Subcutaneous adipose tissue (tissue), 4 donors: Measurements from ENCODE around the gene ZFYVE9. TPM values are rescaled to one million over a fixed set of nuclear protein-coding genes. Genes with fewer than 3 reads are reported as not detected.

ENCODE experiments used
- total RNA-seq, 4 donors: library from RNA; depleted of rRNA; stranded (reverse); fragments of >200 nt; gene quantifications; one replicate each; pipeline ENCODE4 v1.1.0, GENCODE V29; 2016
- TF ChIP-seq, protein P1 (sequence below): fragments of 450-650 bp; IDR thresholded peaks from one replicate; pipeline ENCODE4 v1.5.1; 2016; ENCODE audit warnings: low read depth, mild to moderate bottlenecking, control low read depth, antibody characterized with exemption, moderate library complexity

The ZFYVE9 gene
- total RNA-seq, 4 donors from 2014 or later: 20.2 to 41.9 (median 31.5) TPM

DNA sequence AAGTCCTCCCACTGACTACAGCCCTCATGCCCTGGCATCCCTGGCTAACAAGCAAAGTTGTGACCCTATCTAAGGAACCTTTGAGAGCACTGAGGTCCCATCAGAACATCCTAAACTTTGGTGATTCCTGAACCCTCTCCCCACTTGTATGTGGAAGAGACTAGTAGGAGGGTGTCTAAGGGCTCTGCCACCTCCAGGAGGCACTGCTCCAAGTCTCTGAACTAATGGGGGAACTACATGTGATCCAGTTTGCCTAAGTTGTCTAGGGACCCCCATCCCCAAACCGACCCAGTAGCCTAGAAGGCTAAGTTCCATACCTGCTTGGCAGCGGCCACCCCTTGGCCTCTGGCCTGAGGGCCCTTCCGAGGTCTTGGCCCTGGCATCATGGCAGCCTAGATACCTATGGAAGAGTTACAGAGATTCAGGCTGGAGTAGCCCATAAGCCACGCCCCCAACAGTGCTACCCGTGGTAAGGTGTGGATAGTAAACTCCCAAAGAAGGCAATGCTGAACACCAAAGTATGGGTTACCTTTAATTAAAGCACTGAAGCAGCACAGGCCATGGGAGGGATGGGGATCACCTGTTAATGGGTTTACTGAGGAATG lies 222.4 kb downstream of the ZFYVE9 start:
- TF ChIP-seq, protein P1, sequence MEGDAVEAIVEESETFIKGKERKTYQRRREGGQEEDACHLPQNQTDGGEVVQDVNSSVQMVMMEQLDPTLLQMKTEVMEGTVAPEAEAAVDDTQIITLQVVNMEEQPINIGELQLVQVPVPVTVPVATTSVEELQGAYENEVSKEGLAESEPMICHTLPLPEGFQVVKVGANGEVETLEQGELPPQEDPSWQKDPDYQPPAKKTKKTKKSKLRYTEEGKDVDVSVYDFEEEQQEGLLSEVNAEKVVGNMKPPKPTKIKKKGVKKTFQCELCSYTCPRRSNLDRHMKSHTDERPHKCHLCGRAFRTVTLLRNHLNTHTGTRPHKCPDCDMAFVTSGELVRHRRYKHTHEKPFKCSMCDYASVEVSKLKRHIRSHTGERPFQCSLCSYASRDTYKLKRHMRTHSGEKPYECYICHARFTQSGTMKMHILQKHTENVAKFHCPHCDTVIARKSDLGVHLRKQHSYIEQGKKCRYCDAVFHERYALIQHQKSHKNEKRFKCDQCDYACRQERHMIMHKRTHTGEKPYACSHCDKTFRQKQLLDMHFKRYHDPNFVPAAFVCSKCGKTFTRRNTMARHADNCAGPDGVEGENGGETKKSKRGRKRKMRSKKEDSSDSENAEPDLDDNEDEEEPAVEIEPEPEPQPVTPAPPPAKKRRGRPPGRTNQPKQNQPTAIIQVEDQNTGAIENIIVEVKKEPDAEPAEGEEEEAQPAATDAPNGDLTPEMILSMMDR: no peak

DNA sequence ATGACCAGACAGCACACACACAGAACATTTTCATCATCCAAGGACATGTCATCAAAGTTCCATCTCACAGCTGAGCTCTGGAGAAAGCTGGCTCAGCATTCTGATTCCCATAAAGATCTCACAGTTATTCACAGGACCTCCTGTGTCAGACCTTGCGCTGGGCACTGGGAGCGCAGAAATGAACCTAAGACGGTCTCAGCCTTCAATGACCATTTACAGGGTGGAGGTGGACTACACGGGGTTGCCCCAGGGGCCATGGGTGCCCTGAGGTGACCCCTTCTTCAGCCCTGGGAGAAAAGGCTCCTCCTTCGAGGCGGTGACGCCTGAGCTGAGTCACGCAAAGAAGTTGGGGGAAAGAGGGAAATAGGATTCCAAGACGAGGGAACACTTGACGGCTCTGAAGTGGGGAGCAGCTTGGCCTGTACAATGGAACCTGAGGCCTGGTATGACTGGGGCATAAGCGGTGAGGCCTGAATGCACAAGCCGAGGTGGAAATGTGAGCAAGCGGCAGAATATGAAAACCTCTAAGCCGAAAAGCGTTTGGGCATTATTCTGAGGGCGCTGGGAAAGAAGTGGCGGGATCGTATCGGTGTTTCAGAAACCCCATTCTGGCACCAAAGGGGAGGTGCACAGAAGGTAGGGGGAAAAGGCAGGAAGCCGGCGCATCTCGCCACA lies 223.3 kb downstream of the ZFYVE9 start:
- TF ChIP-seq, protein P1: no peak

- TF ChIP-seq, protein P1: no peak
Measured at GRCh38 chr1:52365746-52366516, 224.0 kb downstream of the ZFYVE9 start, which contains the start of gene CC2D1B. CC2D1B (minus strand) TSS chr1:52366205; CDS start chr1:52364620, 1,585 bp downstream.

DNA sequence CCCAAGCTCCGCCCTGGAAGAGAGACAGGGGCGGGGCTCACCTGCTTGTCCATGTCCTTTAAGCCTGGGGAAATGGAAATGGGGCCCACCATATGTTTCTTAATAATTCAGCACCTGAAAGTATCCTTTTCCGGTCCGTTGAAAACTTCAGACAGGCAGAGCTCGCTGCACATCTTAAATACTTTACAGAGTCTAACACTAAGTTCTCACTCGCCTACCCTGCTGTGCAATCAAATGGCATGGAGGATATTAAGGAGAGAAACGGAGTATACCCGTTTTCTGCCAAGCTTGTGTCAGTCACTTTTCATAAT lies 224.6 kb downstream of the ZFYVE9 start:
- TF ChIP-seq, protein P1: no peak

DNA sequence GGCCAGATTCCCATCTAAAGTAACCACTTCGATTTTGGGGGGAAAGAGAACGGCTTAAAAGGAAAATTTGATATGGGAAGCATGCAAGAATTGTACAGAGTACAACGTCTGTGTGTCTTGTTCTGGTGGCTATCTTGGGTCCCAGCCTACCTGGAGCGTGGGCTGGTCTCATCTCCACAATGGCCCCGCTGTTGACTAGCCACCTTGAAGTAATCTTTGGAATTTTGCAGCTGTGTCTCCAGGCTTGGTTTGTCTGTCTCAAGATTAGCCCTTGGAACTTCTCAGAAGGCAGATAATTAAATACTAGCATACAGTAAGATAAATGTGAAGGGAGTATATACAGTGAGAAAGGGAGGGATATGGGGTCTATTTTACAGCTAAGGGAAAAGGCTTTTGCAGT lies 225.4 kb downstream of the ZFYVE9 start:
- TF ChIP-seq, protein P1: no peak

GRCh38 chr1:52368383-52369172 lies 226.7 kb downstream of the ZFYVE9 start:
- TF ChIP-seq, protein P1: no peak
